NCI-H446 treated with DMSO at 0.1 percent for 48 hours (cell line): ENCODE measurements around the gene IFNGR1.

Experiments
- DNase-seq: peaks from one replicate; lab custom pipeline; 2025; lab: John Stamatoyannopoulos, UW

Gene IFNGR1

DNA sequence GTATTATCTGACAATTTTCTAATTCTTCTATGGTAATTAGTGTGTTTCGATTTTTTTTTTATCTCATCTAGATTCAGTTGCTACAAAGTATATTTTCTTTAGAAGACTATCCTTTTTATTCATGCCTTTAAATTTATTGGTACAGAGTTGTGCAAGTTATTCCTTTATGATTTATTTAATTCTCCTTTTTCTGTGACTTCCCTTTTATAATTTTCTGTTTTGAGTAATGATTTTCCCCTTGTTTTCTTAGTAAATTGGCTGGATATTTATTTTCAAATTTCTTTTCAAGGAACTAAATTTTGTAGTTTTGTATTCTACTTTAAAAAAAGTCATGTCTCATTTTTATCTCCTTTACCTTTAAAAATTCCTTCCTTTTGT, 43.3 kb downstream of the IFNGR1 start:
- DNase-seq: no peak

DNA sequence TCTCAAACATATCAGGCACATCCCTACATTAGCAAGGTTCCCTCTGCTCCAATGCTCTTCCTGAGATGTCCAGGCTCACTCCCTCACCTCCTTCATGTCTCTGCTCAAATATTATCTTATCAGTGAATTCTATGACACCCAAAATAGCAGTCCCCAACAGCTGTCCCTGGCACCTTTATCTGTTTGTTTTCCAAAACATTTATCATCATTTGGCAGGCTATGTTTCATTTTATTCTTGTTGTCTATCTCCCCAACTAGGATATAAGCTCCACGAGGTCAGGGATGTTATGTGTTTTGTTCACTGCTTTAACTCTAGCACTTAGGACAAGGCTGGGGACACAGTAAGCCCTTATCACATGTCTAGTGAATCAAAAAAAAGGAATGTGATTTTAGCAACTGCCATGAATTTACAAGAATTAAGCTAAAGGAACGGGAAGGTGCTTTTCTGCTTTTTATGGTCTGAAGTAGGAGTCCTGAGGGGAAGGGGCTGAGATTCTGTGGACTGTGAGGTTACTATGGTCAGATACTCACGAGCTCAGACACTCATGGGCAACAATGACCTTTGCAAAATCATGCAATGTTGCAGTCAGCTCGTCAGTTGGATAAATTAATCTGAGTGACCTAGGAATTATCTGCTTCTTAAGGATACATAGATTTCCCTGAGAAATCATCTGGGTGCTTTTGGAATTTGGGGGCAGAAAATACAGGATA, 43.9 kb downstream of the IFNGR1 start:
- no peak for DNase-seq

DNA sequence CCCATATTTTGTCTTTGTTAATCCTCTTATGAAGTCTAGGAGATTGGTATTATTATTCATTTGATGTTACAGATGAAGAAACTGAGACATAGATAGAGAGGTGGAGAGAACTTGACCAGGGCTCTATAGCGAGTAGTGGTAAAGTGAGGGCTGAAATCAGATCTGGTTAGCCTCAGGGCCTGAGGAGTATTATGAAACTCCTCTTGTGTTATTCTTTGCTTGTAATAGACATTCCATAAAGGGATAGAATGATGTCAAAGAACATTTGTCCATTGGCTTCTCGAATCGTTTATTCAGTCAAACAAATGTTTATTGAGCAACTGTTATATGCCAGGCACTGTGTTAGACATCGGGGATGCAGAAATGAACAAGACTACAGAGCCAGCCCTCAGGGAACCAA, 45.7 kb downstream of the IFNGR1 start, which contains the start of gene IL22RA2:
Gene IL22RA2 (minus strand): TSS at position 144 of the 400 bp plus-strand sequence. CDS start 11,895 bp downstream, outside the sequence.
- DNase-seq: no peak

DNA sequence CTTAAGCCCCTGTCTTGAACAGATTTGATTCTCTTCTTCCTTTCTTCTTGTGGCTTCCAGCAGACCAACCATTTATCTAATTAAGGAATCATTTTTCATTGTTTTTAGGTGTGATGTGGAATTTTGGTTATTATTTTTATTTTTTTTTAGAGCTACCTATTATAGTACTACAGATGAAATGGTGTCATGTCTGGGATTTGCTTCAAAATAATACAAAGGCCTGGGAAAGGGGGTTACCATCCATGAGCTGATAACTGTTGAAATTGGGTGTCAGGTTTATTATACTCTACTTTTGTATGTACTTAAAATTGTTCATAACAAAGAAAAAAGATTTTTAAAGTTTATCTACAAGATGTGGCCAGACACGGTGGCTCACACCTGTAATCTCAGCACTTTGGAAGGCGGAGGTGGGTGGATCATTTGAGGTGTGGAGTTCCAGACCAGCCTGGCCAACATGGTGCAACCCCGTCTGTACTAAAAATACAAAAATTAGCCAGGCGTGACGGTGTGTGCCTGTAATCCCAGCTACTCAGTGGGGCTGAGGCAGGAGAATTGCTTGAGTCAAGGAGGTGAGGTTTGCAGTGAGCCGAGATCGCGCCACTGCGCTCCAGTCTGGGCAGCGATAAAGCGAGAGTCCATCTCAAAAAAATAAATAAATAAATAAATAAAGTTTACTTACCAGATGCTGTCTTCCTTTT, 46.3 kb downstream of the IFNGR1 start:
- DNase-seq: no peak

DNA sequence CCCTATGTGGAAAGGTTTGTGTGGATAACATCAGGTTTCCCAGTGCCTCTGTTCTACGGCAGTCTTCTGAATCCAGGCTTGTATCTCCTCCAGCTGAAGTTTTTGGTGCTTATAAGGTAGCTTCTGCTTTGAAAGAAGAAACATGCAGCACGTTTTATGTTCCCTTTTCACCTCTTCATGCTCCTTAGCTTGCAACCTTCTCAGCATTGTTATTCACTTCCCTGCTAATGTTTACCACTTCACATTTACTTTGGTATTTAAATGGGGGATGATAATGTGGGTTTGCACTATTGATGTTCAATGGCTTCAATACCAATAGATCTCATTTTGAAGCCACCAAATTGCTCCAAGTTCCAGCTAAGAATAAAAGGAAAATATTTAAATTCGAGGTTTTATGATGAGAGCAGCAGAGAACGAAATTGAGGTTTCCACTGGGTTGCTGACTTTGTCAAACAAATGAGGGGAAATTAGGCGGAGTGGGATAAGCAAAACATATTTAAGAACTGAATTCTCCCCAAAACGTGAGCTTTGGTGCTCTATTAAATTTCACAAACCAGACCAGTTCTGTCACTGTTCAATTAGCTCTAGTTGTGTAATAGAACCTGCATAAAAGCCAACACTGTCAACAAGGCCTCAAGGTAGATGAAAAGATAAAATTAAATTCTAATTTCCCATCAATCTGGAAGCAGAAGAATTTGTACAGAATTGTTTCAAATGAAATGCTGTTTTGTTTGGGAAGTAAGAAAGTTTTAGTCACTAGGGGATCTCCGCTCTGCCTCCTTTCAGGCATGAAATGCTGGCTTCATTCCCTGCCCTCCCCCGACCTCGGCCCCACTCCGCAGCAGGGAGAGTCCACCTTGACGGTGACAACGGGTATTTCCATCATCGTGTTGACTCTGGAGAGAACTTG, 47.1 kb downstream of the IFNGR1 start:
- DNase-seq: no peak

DNA sequence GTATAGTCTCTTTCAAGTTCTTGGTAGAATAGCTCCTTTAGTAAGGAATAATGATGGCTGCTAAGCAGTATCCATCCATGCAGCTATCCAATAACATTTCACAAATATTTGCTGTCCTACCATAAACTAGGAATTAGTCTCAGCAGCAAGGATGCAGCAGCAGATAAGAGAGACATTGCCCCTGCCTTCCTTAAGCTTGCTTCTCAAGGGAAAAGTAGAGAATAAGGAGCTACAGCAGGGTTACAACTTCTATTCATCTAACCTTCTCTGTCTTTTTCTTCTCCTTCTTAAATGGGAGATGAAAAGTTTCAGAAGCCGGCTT, 48.2 kb downstream of the IFNGR1 start:
- no peak for DNase-seq

DNA sequence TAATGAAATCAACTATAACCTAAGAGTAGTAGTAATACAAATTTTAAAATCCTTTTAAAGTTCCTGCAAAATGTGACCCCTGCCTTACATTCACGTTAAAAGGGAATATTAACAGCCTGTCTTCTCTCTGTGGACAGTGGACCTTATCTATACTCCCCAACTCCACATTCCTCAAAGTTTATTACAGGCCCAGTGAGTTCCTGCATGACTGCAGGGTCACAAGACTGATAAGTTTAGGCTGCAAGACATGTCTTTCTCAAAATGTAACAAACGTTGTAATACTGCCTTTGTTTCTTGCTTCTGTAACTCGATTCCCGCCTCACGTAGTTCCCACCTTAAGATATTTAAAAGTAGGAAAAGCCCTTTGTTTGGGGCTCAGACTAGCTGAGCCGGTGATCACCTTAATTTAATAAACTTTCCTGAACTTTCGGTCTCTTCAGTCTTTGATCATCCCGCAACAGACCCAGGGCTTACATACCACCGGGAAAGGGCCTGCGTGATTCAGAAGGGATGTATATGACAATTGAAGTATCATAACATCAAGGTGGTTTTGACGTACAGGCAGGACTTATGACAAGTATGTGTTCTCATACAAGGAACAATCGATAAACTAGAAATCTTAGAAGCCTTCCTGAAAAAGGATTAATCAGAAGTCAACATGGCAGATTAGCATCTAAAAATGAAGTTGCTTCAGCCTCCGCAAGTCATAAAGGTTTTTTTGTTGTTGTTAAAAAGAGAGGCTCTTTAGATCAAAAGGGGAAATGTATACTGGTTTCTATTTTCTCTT, 48.7 kb downstream of the IFNGR1 start:
- no peak for DNase-seq

DNA sequence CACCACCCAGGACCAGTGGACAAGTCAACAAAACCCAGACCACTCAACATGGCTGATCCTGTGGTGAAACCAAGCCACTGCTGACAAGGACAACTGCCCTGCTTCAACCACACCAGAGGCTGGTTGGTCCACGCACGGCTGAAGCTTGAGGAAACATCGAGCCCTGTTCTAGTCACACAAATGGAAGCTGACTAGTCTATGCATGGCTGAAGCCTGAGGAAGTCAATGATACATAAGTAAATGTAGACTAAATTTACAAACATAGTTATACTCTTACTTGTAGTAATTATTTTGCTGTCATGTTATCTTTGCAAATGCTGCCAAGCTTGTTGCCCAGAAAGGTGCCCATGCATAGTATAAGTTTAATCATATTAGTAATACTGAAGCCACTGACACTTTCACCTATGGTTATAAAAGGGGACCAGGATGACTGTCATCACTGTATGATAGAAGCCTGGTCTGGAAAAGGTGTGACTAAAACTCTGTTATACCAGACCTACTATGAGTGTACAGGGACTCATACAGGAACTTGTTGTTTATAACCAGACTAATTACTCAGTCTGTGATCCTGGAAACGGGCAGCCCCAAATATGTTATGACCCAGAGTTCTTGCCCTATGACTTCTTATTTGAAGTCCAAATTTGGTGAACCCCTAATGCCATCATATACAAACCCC, 51.3 kb downstream of the IFNGR1 start:
- no peak for DNase-seq

DNA sequence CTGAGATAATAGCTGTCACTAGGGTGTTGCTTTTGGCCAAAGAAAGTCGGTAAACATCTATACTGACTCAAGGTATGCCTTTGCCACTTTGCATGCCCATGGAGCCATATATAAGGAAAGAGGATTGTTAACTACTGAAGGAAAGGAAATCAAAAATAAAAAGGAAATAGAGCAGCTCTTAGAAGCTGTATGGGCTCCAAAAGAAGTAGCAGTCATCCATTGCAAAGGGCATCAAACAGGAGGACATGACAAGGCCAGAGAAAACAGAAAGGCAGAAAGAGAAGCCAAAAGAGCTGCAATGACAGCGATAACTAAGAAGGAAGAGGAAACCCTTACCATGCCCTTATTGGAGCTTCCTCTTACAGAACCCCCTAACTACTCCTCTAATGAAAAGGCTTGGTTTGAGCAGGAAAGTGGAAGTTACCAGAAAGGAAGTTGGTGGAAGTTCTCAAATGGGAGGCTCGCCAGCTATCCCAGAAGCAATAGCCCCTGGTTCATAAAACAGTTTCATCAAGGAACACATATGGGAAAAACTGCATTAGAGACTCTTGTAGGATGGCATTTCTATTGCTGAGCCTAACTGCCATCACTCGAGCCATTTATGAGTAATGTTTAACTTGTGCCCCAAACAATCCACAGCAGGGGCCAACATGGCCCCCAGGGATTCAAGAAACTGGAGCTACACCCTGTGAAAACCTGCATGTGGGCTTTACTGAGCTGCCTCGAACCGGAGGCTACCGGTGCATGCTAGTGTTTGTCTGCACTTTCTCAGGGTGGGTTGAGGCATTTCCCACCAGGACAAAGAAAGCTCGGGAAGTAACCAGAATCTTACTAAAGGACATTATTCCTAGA, 52.7 kb downstream of the IFNGR1 start:
- no peak for DNase-seq

DNA sequence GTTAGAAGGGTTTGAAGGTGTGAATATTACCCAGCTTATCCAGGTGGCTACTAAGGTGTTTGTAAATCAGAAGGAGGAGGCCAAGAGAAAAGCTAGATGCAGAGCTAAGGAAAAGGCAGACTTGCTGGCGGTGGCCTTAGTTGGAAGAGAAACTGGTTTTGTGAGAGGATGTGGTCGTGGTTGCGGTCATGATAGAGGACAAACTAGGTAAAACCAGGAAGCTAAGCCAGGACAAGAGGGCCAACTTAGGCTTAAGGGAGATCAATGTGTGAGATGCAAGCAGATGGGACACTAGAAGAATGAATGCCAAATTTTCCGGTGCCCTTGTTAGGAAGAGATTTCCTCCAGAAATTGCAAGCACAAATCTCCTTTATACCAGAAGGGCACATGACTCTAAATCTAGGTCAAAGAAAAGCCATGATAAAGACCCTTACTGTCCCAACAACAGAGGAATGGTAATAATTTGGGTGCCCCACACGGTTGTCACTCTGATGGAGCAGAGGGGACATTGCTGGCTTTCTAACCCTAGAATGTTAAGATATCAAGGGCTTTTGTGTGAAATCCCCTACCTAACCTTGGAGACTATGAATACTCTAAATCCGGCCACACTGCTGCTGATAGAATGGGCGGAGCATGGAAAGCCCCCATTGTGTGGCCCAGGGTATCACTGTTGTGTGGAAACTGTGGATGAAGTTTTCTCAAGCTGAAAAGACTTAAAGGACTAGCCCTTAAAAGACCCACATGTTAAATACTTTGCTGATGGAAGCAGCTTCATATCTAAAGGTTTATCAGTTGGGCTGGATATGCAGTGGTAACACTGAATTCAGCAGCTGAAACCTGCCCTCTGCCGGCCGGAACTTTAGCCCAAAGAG, 53.6 kb downstream of the IFNGR1 start:
- no peak for DNase-seq

DNA sequence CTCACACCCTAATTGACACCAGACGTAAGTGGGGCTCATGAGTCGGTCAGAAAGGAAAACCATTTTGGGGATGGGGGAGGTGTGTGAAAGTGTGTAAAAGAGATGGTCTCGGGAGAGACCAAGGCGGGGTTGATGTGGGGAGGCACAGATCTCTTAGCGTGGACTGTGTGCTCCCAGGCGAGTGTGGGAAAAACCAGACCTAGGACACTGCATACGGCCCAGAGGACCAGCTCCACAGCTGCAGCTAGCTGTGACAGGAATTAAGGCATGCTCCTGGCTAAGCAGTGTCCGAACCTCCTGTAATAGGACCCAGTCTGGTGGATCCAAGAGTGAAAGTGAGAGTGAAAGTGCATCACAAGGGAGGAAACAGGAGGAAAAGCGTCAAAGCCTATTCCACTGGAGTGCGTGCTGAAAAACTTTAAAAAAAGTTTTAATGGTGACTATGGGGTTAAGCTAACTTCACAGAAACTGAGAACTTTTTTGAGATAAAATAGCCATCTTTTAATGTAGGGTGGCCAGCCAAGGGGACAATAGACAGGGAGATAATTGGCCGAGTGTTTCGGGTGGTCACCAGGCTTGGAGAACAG, 55.4 kb downstream of the IFNGR1 start:
- DNase-seq: no peak

DNA sequence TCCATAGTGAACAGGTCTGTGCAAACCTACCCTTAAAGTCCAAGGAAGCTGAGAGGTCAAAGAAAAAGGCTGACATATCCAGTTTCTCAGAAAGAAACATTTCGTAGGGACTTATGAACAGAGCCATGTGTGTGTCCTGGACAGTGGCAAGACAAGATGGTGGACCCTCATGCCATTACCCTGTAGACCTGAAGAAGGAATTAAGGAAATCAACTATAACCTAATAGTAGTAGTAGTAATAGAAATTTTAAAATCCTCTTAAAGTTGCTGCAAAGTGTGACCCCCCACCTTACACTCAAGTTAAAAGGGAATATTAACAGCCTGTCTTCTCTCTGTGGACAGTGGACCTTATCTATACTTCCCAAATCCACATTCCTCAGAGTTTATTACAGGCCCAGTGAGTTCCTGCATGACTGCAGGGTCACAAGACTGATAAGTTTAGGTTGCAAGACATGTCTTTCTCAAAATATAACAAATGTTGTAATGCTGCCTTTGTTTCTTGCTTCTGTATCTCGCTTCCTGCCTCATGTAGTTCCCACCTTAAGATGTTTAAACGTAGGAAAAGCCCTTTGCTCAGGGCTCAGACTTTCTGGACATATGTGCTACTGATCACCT, 56.4 kb downstream of the IFNGR1 start:
- DNase-seq: no peak

DNA sequence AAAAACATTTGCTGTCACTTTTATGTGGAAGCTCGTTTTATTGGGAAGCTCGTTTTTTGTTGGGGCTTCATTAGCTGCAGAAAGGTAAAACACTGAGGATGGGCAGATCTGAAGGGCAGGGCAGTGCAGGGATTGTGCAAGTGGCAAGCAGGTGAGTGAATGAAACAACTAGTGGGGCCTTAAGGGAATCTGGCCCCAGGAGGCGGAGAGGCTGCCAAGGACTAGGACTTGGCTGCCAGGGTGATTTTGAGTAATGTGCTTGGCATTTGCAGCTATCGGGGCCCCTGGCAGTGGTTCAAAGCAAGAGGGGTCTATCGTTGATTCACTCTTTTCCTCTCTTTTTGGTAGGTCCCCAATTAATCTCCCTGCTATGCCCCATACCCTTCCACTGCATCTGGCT, 57.2 kb downstream of the IFNGR1 start:
- peak; percentile 45 for DNase-seq

DNA sequence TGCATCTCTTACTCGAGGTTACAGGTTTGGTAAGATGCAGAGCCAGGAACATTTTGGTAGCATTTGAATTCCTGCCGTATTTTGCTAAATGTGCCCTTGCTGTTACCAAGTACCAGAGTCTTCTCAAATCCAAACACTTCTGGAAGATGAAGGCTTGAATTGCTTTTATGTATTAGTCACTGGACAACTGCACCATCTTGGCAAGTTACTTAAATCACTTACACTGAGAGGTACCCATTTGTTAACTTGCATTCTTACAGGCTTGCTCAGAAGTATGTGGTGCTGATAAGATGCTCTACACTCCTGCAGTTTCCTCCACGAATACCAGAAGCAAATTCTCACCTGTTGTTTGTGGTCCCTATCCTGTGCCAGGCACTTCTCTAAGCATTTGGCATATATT, 58.4 kb downstream of the IFNGR1 start:
- no peak for DNase-seq

DNA sequence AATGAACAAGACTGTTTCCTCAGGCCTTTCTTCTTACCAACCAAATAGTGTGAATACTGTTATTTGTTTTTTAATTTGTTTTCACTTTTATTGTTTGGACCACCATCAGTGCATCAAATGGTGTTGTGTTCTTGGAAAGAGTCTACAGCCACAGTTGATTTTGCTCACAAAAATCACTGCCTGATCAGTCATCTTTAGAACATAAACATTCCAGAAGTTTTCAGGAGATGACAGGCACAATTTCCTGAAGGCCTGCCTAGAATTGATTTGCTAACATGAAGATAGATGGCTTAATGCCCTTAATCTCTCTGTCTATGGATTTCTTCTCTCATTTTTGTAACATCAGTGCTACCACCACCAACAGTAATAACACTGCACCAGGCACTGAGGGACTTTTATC, 59.3 kb downstream of the IFNGR1 start:
- DNase-seq: no peak

DNA sequence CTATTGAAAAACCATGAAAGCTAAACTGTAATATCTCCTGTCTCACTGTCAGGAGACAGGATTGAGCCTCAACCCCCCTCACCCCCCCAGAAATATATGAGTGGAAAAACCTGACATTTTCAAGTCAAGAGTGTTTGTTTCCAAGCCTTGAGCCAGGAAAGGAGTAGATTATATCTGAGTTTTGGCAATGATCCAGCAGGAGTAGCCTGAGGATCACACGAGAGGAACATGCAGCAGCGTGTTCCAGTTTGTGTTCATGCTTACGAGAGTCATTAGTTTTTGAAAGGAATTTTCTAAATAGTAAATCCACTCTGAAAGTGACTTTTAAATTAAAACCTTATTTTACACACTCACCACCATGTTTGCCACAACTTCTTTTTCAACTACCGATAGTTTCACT, 61.6 kb downstream of the IFNGR1 start:
- no peak for DNase-seq

DNA sequence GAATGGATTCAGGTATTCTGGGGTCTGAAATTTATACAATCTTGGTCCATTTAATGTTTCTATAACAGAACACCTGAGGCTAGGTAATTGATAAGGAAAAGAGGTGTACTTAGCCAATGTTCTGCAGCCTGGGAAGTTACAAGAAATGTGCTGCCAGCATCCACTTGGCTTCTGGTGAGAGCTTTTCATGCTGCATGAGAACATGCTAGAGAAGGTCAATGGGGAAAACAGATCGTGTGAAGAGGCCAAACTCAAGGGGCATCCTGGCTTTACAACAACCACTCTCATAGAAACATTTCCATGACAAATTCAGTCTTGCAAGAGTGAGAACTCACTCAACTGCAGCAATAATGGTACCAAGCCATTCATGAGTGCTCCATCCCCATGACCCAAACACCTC, 62.5 kb downstream of the IFNGR1 start:
- no peak for DNase-seq

DNA sequence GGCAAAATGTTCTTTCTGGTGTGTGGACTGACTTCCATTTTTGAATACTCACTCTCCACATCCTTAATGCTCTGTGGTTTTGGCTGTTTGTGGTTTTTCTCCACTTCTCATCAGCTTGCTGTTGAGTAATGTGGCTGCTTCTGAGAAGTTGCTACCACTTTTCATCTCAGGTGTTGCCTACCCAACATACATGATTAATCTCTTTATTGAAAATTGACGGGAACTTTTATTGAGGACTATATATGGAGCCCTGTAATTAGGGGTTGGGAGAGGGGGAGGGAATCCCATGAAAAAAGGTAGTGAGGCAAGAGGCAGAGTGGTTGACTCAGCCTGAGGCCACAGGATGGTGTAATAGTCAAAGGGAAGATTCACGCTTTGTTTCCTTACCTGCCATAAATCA, 63.4 kb downstream of the IFNGR1 start:
- DNase-seq: no peak

DNA sequence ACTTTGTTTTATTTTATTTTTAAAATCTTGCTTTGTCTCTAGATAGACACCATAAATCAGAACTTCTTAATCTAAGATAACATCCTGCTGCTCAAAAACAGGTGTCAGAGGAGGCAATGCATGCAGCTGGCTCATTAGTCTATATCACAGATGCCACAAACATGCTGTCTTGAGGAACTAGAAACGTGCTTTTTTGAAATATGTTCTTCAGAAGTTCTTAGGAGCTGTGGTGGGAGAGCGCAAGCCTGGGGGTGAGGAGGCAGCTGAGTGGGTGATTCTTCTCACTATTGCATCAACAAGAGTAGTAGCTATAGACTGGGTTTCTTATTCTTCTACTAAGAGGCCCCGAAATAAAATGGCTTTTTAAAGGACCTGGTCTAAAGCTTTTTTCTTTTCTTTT, 69.1 kb downstream of the IFNGR1 start:
- no peak for DNase-seq
